A549 (cell line): ENCODE results near the gene PRRX2.

Experiments
- CEBPB ChIP-seq, 2 experiments: fragments of >200 bp in 1 of 2; sonication (Bioruptor Twin) in 1 of 2; formaldehyde crosslinking in 1 of 2; IDR thresholded peaks; 2 replicates each; pipeline ENCODE4 v1.6.1; 2012 to 2016
- CHD4 ChIP-seq: fragments of 200-600 bp; sonication (generic); IDR thresholded peaks from 2 replicates; pipeline ENCODE4 v1.6.1; 2016; ENCODE audit warnings: antibody characterized with exemption, mild to moderate bottlenecking, borderline replicate concordance
- EP300 ChIP-seq, 2 experiments: fragments of >200 bp; sonication (Bioruptor Twin); formaldehyde crosslinking; IDR thresholded peaks; 2 replicates in 1 of 2; 3 replicates in 1 of 2; pipeline ENCODE4 v1.6.1; 2016 to 2017
- NR3C1 ChIP-seq: fragments of >200 bp; sonication (Bioruptor Twin); formaldehyde crosslinking; IDR thresholded peaks from 3 replicates; pipeline ENCODE4 v1.6.1; 2017
- POLR2A ChIP-seq: IDR thresholded peaks from 2 replicates; pipeline ENCODE4 v1.6.1; 2012; ENCODE audit warnings: mild to moderate bottlenecking, low read length
- RAD21 ChIP-seq, 2 experiments: fragments of >200 bp in 1 of 2; sonication (Bioruptor Twin) in 1 of 2; formaldehyde crosslinking in 1 of 2; IDR thresholded peaks in 1 of 2; conservative IDR thresholded peaks in 1 of 2; 2 replicates in 1 of 2; 3 replicates in 1 of 2; pipeline ENCODE4 v1.6.1; 2012 to 2018; ENCODE audit warnings: inconsistent platforms in 1 of 2
- SREBF2 ChIP-seq: fragments of 450-650 bp; IDR thresholded peaks from 2 replicates; pipeline ENCODE4 v1.6.1; 2014; ENCODE audit warnings: mild to moderate bottlenecking, moderate library complexity
- TF ChIP-seq, protein P1 (sequence below): fragments of >200 bp; sonication (Bioruptor Twin); formaldehyde crosslinking; IDR thresholded peaks from 3 replicates; pipeline ENCODE4 v1.5.1; 2016
- TF ChIP-seq, protein P2 (sequence below): fragments of 200-600 bp; sonication (generic); IDR thresholded peaks from 2 replicates; pipeline ENCODE4 v1.6.1; 2016; ENCODE audit warnings: antibody characterized with exemption, mild to moderate bottlenecking, moderate library complexity
- TF ChIP-seq, protein P3 (sequence below): IDR thresholded peaks from 2 replicates; pipeline ENCODE4 v1.6.1; 2012
- TF ChIP-seq, protein P4 (sequence below): fragments of 150-350 bp; IDR thresholded peaks from 2 replicates; pipeline ENCODE4 v1.6.1; 2014; ENCODE audit warnings: low read depth, mild to moderate bottlenecking, low read length

DNA sequence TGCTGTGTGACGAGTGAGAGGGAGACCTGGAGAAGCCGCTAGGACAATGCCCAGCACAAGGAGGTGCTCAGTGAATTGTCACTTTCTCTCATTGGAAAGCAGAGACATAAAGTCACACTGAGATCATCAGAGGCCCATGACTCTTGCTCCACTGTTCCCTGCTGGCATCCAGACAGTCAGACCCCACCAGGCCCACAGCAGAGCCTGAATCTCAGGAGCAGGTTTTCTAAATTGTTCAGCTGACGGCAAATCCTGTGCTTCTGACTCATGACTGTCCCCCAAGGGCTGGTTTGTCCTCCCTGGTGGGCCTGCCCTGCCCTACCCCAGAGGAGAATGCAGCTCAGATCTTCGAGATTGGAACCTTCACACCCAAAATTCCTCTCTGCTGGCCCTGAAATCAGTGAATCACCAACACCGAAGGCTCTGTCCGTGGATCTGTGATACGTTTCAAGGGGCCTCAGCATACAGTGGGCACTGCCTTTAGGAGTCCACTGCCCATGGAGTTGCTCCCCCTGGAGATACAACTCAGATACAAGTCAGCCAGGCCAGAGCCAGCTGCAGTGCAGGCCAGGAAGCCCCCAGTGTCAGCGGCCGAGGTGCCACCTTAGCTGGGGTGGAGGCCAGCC is 84.7 kb downstream of the PRRX2 start:
- TF ChIP-seq, protein P1, sequence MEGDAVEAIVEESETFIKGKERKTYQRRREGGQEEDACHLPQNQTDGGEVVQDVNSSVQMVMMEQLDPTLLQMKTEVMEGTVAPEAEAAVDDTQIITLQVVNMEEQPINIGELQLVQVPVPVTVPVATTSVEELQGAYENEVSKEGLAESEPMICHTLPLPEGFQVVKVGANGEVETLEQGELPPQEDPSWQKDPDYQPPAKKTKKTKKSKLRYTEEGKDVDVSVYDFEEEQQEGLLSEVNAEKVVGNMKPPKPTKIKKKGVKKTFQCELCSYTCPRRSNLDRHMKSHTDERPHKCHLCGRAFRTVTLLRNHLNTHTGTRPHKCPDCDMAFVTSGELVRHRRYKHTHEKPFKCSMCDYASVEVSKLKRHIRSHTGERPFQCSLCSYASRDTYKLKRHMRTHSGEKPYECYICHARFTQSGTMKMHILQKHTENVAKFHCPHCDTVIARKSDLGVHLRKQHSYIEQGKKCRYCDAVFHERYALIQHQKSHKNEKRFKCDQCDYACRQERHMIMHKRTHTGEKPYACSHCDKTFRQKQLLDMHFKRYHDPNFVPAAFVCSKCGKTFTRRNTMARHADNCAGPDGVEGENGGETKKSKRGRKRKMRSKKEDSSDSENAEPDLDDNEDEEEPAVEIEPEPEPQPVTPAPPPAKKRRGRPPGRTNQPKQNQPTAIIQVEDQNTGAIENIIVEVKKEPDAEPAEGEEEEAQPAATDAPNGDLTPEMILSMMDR, result no peak
- no peak for TF ChIP-seq POLR2A
- no peak for TF ChIP-seq CEBPB (IDR thresholded peaks at IDR 0.05)
- no peak for TF ChIP-seq EP300 (IDR thresholded peaks at IDR 0.05)
- TF ChIP-seq, protein P2, sequence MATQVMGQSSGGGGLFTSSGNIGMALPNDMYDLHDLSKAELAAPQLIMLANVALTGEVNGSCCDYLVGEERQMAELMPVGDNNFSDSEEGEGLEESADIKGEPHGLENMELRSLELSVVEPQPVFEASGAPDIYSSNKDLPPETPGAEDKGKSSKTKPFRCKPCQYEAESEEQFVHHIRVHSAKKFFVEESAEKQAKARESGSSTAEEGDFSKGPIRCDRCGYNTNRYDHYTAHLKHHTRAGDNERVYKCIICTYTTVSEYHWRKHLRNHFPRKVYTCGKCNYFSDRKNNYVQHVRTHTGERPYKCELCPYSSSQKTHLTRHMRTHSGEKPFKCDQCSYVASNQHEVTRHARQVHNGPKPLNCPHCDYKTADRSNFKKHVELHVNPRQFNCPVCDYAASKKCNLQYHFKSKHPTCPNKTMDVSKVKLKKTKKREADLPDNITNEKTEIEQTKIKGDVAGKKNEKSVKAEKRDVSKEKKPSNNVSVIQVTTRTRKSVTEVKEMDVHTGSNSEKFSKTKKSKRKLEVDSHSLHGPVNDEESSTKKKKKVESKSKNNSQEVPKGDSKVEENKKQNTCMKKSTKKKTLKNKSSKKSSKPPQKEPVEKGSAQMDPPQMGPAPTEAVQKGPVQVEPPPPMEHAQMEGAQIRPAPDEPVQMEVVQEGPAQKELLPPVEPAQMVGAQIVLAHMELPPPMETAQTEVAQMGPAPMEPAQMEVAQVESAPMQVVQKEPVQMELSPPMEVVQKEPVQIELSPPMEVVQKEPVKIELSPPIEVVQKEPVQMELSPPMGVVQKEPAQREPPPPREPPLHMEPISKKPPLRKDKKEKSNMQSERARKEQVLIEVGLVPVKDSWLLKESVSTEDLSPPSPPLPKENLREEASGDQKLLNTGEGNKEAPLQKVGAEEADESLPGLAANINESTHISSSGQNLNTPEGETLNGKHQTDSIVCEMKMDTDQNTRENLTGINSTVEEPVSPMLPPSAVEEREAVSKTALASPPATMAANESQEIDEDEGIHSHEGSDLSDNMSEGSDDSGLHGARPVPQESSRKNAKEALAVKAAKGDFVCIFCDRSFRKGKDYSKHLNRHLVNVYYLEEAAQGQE, result no peak
- no peak for TF ChIP-seq CHD4
- TF ChIP-seq, protein P3, sequence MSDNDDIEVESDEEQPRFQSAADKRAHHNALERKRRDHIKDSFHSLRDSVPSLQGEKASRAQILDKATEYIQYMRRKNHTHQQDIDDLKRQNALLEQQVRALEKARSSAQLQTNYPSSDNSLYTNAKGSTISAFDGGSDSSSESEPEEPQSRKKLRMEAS, result no peak
- TF ChIP-seq SREBF2, result no peak
- no peak for TF ChIP-seq RAD21 (conservative IDR thresholded peaks at IDR 0.05 in 1 of 2, IDR thresholded peaks at IDR 0.05 in 1 of 2)
- TF ChIP-seq, protein P4, sequence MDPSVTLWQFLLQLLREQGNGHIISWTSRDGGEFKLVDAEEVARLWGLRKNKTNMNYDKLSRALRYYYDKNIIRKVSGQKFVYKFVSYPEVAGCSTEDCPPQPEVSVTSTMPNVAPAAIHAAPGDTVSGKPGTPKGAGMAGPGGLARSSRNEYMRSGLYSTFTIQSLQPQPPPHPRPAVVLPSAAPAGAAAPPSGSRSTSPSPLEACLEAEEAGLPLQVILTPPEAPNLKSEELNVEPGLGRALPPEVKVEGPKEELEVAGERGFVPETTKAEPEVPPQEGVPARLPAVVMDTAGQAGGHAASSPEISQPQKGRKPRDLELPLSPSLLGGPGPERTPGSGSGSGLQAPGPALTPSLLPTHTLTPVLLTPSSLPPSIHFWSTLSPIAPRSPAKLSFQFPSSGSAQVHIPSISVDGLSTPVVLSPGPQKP, result no peak
- no peak for TF ChIP-seq NR3C1
